Peyer's patch (tissue), 4 donors: ENCODE measurements around the gene EIF4E1B. TPM values are rescaled to one million over a fixed set of nuclear protein-coding genes. Genes with fewer than 3 reads are reported as not detected.

Source experiments
- DNase-seq, 3 donors: peaks; one replicate each; pipeline ENCODE4 v3.0.0-alpha.2; 2017 to 2019
- H3K27ac ChIP-seq, 4 donors: fragments of 200-600 bp; sonication (generic); one replicate each; pipeline ENCODE4 v1.5.1; 2016 to 2019
- H3K27me3 ChIP-seq, 2 donors: fragments of 200-600 bp; sonication (generic); one replicate each; pipeline ENCODE4 v1.5.1; 2019
- H3K36me3 ChIP-seq, 3 donors: fragments of 200-600 bp; sonication (generic); one replicate each; pipeline ENCODE4 v1.5.1; 2016 to 2019
- H3K4me1 ChIP-seq, 4 donors: fragments of 200-600 bp; sonication (generic); one replicate each; pipeline ENCODE4 v1.5.1; 2016 to 2019
- H3K4me3 ChIP-seq, 4 donors: fragments of 200-600 bp; sonication (generic); 1 replicate in 3 of 4; 2 replicates in 1 of 4; pipeline ENCODE4 v1.5.1; 2016 to 2019; ENCODE audit warnings: mild to moderate bottlenecking in 1 of 4
- H3K9me3 ChIP-seq, 4 donors: fragments of 200-600 bp; sonication (generic); one replicate each; pipeline ENCODE4 v1.5.1; 2016 to 2019; ENCODE audit warnings: mild to moderate bottlenecking in 1 of 4
- CTCF ChIP-seq, 6 experiments: fragments of 450-650 bp in 4 of 6; fragments of 200-600 bp in 2 of 6; sonication (generic) in 1 of 6; IDR thresholded peaks; one replicate each; pipeline ENCODE4 v1.5.1; 2017 to 2019; ENCODE audit warnings: antibody characterized with exemption in 6 of 6, mild to moderate bottlenecking in 3 of 6, moderate library complexity in 1 of 6
- POLR2A ChIP-seq, 2 donors: fragments of 450-650 bp; IDR thresholded peaks; one replicate each; pipeline ENCODE4 v1.5.1; 2017; ENCODE audit warnings: antibody characterized with exemption in 2 of 2, mild to moderate bottlenecking in 2 of 2, moderate library complexity in 2 of 2
- total RNA-seq, 4 donors: library from RNA; depleted of rRNA; stranded (reverse); fragments of >200 nt; gene quantifications; one replicate each; pipeline ENCODE4 v1.1.0, GENCODE V29; 2016

EIF4E1B gene
- total RNA-seq, 4 donors from 2014 or later, result not detected

DNA sequence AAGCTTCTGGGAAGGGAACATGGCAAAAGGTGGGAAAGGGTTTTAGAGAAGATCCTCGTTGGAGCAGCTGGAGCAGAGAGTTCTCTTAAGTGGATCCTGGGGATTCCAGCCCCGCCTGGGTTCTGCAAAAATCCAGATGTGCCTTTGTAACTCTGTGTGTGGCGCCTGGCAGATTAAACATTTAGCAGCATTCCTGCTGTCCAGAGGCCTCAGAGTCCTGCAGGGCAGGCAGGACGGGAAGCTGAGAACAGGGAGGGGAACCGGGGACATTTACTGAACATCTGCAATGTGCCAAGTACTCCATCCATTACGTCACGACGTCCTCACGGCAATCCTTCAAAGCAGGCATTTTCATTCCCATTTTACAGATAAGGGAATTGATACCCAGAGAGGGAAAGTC lies 6.0 kb downstream of the EIF4E1B start:
- Histone ChIP-seq H3K4me1 (peaks cover 0 to 6% (median 0%) of the 10 kb centered on the region in 4 donors), H3K27ac (no peak overlapping the region), H3K9me3 (no peaks in the 10 kb centered on the region), H3K4me3 (no peak overlapping the region), H3K36me3 (no peaks in the 10 kb centered on the region), H3K27me3 (no peaks in the 10 kb centered on the region)
- DNase-seq, result no peak
- TF ChIP-seq CTCF (IDR thresholded peaks at IDR 0.05) (no peak), POLR2A (IDR thresholded peaks at IDR 0.05) (no peak)

DNA sequence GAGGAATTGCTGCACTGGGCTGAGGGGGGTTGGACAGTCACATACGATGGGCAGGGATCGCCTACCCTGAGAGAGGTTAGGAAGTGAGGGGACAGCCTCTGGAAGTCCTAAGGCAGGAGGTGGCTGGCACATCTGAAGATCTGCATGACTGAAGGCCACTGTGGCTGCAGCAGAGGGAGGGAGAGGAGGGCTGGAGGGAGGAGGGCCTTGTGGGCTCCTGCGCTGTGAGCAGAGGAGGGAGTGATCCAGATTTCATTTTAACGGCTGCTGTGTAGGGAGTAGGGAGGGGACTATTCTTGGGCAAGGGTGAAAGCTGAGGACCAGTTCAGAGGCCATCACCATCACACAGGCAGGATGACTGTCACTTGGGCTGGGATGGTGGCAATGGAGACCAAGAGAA lies 7.1 kb downstream of the EIF4E1B start:
- H3K4me1 ChIP-seq, result peaks cover 0 to 6% (median 0%) of the 10 kb centered on the region in 4 donors
- no peak for DNase-seq
- no peaks in the 10 kb centered on the region for H3K9me3 ChIP-seq
- H3K27me3 ChIP-seq, result no peaks in the 10 kb centered on the region
- no peak overlapping the region for H3K27ac ChIP-seq
- TF ChIP-seq POLR2A (IDR thresholded peaks at IDR 0.05) (no peak), CTCF (IDR thresholded peaks at IDR 0.05) (no peak)
- H3K4me3 ChIP-seq, result no peak overlapping the region
- H3K36me3 ChIP-seq, result no peaks in the 10 kb centered on the region

- Histone ChIP-seq H3K27me3 (no peaks in the 10 kb centered on the region), H3K4me1 (peaks cover 0 to 6% (median 0%) of the 10 kb centered on the region in 4 donors), H3K9me3 (no peaks in the 10 kb centered on the region), H3K27ac (no peak overlapping the region), H3K4me3 (no peak overlapping the region), H3K36me3 (no peaks in the 10 kb centered on the region)
- no peak for TF ChIP-seq POLR2A (IDR thresholded peaks at IDR 0.05)
- no peak for TF ChIP-seq CTCF (IDR thresholded peaks at IDR 0.05)
- DNase-seq, result no peak
Observed at GRCh38 chr5:176638437-176638836, 8.0 kb downstream of the EIF4E1B start.

- H3K36me3 ChIP-seq, result no peaks in the 10 kb centered on the region
- H3K27ac ChIP-seq, result no peak overlapping the region
- peaks cover 0 to 1% (median 0%) of the 10 kb centered on the region in 4 donors for H3K4me1 ChIP-seq
- TF ChIP-seq CTCF (IDR thresholded peaks at IDR 0.05), result no peak
- TF ChIP-seq POLR2A (IDR thresholded peaks at IDR 0.05), result no peak
- H3K9me3 ChIP-seq, result no peaks in the 10 kb centered on the region
- DNase-seq, result no peak
- H3K4me3 ChIP-seq, result no peak overlapping the region
- H3K27me3 ChIP-seq, result no peaks in the 10 kb centered on the region
Observed at GRCh38 chr5:176639208-176639607, 8.7 kb downstream of the EIF4E1B start.

DNA sequence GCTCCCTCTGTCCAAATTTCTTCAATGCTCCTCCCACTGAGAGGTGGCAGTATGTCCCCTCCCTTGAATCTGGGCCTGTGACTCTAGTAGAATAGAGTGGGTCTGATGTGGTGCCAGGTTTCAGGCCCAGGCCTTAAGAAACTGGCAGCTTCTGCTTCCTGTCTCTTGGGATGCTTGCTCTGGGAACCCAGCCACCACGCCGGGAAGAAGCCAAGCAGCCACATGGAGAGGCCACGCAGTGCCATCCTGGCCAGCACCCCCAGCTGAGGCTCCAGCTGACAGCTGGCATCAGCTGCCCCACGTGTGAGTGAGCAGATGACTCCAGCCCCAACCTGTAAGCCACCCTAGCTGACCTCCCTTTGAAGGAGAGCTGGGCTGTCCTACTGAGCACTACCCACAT lies 9.5 kb downstream of the EIF4E1B start:
- Histone ChIP-seq H3K27me3 (no peaks in the 10 kb centered on the region), H3K9me3 (no peaks in the 10 kb centered on the region), H3K4me1 (no peaks in the 10 kb centered on the region), H3K4me3 (no peak overlapping the region), H3K36me3 (no peaks in the 10 kb centered on the region), H3K27ac (no peak overlapping the region)
- no peak for TF ChIP-seq CTCF (IDR thresholded peaks at IDR 0.05)
- no peak for TF ChIP-seq POLR2A (IDR thresholded peaks at IDR 0.05)
- DNase-seq, result no peak

- no peak for DNase-seq
- TF ChIP-seq CTCF (IDR thresholded peaks at IDR 0.05), result no peak
- TF ChIP-seq POLR2A (IDR thresholded peaks at IDR 0.05), result no peak
- no peaks in the 10 kb centered on the region for H3K4me1 ChIP-seq
- H3K36me3 ChIP-seq, result no peaks in the 10 kb centered on the region
- H3K27me3 ChIP-seq, result no peaks in the 10 kb centered on the region
- H3K9me3 ChIP-seq, result no peaks in the 10 kb centered on the region
- H3K27ac ChIP-seq, result no peak overlapping the region
- H3K4me3 ChIP-seq, result no peak overlapping the region
Observed at GRCh38 chr5:176640616-176641015, 10.1 kb downstream of the EIF4E1B start.
